OCI-LY7 (cell line): ENCODE results near the gene SRBD1. TPM values are rescaled to one million over a fixed set of nuclear protein-coding genes. Genes with fewer than 3 reads are reported as not detected.

Experiments
- BruUV-seq: library from RNA; stranded (reverse); fragments of 400-500 nt; replicated peaks from 2 replicates; lab custom pipeline; 2021; lab: Mats Ljungman, UMichigan
- CTCF ChIA-PET: fragments of 300-600 bp; sonication (Branson Sonifier 250); formaldehyde crosslinking; loops from one replicate; lab custom pipeline; 2022; ENCODE audit warnings: antibody characterized with exemption; ENCODE audit not compliant: unreplicated experiment; lab: Charles Lee
- POLR2A ChIA-PET: fragments of 300-600 bp; sonication (Branson Sonifier 250); formaldehyde crosslinking; loops from one replicate; lab custom pipeline; 2022; ENCODE audit warnings: antibody characterized with exemption; lab: Charles Lee
- DNase-seq: peaks from one replicate; pipeline ENCODE4 v3.0.0-alpha.2; 2015; ENCODE audit warnings: low spot score
- H2AFZ ChIP-seq: fragments of 200-600 bp; sonication (generic), shearing (Covaris generic); 2 replicates; pipeline ENCODE4 v1.6.1; 2014; ENCODE audit warnings: mild to moderate bottlenecking, antibody characterized with exemption, low read length, moderate library complexity
- H3K27ac ChIP-seq: fragments of 200-600 bp; sonication (generic); 2 replicates; pipeline ENCODE4 v1.5.1; 2014; ENCODE audit warnings: mixed run types, low read depth, mild to moderate bottlenecking, moderate library complexity, low read length, inconsistent platforms; ENCODE audit not compliant: poor library complexity, severe bottlenecking
- H3K36me3 ChIP-seq: fragments of 200-600 bp; sonication (generic); 2 replicates; pipeline ENCODE4 v1.6.1; 2014; ENCODE audit warnings: mild to moderate bottlenecking, antibody characterized with exemption, low read length, moderate library complexity, mixed read lengths; ENCODE audit not compliant: insufficient read depth
- H3K4me1 ChIP-seq: fragments of 200-600 bp; sonication (generic); 2 replicates; pipeline ENCODE4 v1.5.1; 2014; ENCODE audit warnings: mild to moderate bottlenecking, low read length; ENCODE audit not compliant: insufficient read depth, poor library complexity, severe bottlenecking
- H3K4me2 ChIP-seq: fragments of 200-600 bp; sonication (generic); 2 replicates; pipeline ENCODE4 v1.6.1; 2014; ENCODE audit warnings: mild to moderate bottlenecking, low read length
- H3K4me3 ChIP-seq: fragments of 200-600 bp; sonication (generic); 2 replicates; pipeline ENCODE4 v1.5.1; 2014; ENCODE audit warnings: mild to moderate bottlenecking, low read depth, low read length; ENCODE audit not compliant: poor library complexity, severe bottlenecking
- H3K79me2 ChIP-seq: fragments of 200-600 bp; sonication (generic); 2 replicates; pipeline ENCODE4 v1.6.1; 2016; ENCODE audit warnings: low read depth, mild to moderate bottlenecking, low read length, moderate library complexity, mixed read lengths; ENCODE audit not compliant: insufficient read depth
- H3K9me2 ChIP-seq: fragments of 200-600 bp; sonication (generic); 2 replicates; pipeline ENCODE4 v1.6.1; 2016; ENCODE audit warnings: mild to moderate bottlenecking, low read length, mixed read lengths; ENCODE audit not compliant: insufficient read depth
- H3K9me3 ChIP-seq: fragments of 200-600 bp; sonication (generic); 2 replicates; pipeline ENCODE4 v1.6.1; 2014; ENCODE audit warnings: mild to moderate bottlenecking, mixed run types, low read length, mixed read lengths
- H4K20me1 ChIP-seq: fragments of 200-600 bp; sonication (generic); 2 replicates; pipeline ENCODE4 v1.6.1; 2014; ENCODE audit warnings: mild to moderate bottlenecking, antibody characterized with exemption, low read length, moderate library complexity, mixed read lengths; ENCODE audit not compliant: insufficient read depth
- EZH2phosphoT487 ChIP-seq: fragments of 200-600 bp; sonication (generic); IDR thresholded peaks from 2 replicates; pipeline ENCODE4 v1.6.1; 2018; ENCODE audit warnings: low read depth, borderline replicate concordance, mild to moderate bottlenecking, mixed run types, antibody characterized with exemption, low read length, moderate library complexity, mixed read lengths
- intact Hi-C: fragments of 100-400 bp; cut with micrococcal nuclease; formaldehyde crosslinking; loops from one replicate; pipeline ENCODE4 v1.10.0; 2022; ENCODE audit not compliant: unreplicated experiment
- total RNA-seq, 2 experiments: library from RNA; depleted of rRNA in 1 of 2; stranded (reverse); fragments of >200 nt in 1 of 2; shearing (Covaris generic) in 1 of 2; gene quantifications; 2 replicates each; pipeline ENCODE4 v1.2.3, GENCODE V29; 2014 to 2022
- TF ChIP-seq, protein P1 (sequence below): fragments of 200-600 bp; sonication (generic); conservative IDR thresholded peaks from 2 replicates; pipeline ENCODE4 v1.5.1; 2014; ENCODE audit warnings: mild to moderate bottlenecking, antibody characterized with exemption, low read length, moderate library complexity, mixed read lengths

Gene SRBD1
- total RNA-seq, 2 experiments from 2014 or later: 13.9 to 16.0 TPM

DNA sequence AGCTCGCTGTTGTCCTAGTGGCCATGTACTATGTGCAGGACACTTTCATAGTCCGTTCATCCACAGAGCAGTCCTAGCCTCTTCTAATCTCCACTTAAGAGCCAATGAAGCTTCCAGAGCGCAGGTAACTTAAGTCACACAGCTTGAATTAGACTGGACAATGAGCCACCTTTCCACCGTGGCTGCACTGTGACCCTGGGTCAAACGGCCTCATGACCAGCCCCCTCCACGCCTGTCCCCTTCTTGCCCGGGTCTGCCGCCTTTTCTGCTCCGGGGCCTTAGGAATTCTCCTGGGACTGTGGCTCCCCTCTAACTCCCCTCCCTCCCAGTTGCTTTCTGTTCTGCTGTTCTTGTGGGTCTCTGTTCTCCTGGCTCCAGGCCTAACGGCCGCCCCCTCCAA is 32.0 kb upstream of the SRBD1 start:
- H3K9me2 ChIP-seq: no peaks in the 10 kb centered on the region
- H3K9me3 ChIP-seq: no peaks in the 10 kb centered on the region
- no peak for TF ChIP-seq EZH2phosphoT487
- TF ChIP-seq, protein P1, sequence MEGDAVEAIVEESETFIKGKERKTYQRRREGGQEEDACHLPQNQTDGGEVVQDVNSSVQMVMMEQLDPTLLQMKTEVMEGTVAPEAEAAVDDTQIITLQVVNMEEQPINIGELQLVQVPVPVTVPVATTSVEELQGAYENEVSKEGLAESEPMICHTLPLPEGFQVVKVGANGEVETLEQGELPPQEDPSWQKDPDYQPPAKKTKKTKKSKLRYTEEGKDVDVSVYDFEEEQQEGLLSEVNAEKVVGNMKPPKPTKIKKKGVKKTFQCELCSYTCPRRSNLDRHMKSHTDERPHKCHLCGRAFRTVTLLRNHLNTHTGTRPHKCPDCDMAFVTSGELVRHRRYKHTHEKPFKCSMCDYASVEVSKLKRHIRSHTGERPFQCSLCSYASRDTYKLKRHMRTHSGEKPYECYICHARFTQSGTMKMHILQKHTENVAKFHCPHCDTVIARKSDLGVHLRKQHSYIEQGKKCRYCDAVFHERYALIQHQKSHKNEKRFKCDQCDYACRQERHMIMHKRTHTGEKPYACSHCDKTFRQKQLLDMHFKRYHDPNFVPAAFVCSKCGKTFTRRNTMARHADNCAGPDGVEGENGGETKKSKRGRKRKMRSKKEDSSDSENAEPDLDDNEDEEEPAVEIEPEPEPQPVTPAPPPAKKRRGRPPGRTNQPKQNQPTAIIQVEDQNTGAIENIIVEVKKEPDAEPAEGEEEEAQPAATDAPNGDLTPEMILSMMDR: no peak
- peak overlapping the region; percentile 76 for H3K4me2 ChIP-seq
- H3K4me3 ChIP-seq: peak overlapping the region; percentile 62
- ChIA-PET POLR2A (interaction anchor here (0.6 to 0.7 kb wide), 2 partner anchors 54 to 59 kb away, joined by 3 read pairs; no protein-coding TSS in a partner anchor), CTCF (no interaction called here)
- intact Hi-C loops: loop anchor here (1.0 to 10.0 kb wide), 7 partner anchors 135 to 818 kb away; no protein-coding TSS in a partner anchor
- DNase-seq: no peak
- H2AFZ ChIP-seq: peak overlapping the region; percentile 58
- peaks cover 3% of the 10 kb centered on the region for H3K4me1 ChIP-seq
- H3K27ac ChIP-seq: no peak overlapping the region
- H3K79me2 ChIP-seq: no peaks in the 10 kb centered on the region
- H3K36me3 ChIP-seq: no peaks in the 10 kb centered on the region
- no TSS peak for BruUV-seq
- no peaks in the 10 kb centered on the region for H4K20me1 ChIP-seq

DNA sequence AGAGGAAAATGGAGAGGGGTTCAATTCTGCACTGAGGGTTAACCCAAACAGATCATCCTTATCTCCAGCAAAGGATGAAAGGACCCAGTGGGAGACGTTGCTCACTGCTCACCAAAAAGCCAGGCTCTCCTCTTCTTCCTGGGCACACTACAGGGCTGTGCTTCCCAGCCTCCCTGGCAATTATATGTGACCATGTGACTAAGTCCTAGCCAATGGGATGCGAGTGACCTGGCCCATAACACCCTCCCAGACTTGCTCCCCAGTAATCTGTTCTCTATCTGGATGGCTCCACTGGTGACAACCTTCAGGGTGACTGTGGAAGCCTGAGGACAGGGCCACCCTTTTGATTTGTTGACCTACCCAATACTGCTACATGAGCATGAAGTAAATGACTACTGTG is 29.5 kb upstream of the SRBD1 start:
- no peak overlapping the region for H2AFZ ChIP-seq
- intact Hi-C loops: loop anchor here (5.0 to 10.0 kb wide), 2 partner anchors 658 to 724 kb away; no protein-coding TSS in a partner anchor
- TF ChIP-seq, protein P1: no peak
- no peak for TF ChIP-seq EZH2phosphoT487
- CTCF ChIA-PET: no interaction called here
- no peak for DNase-seq
- no peaks in the 10 kb centered on the region for H3K79me2 ChIP-seq
- H3K9me2 ChIP-seq: no peaks in the 10 kb centered on the region
- no peak overlapping the region for H3K4me2 ChIP-seq
- BruUV-seq: no TSS peak
- POLR2A ChIA-PET: interaction anchor here (0.5 kb wide), 1 partner anchor 162 kb away, joined by 3 read pairs; no protein-coding TSS in a partner anchor
- peaks cover 3% of the 10 kb centered on the region for H3K4me1 ChIP-seq
- no peaks in the 10 kb centered on the region for H4K20me1 ChIP-seq
- no peak overlapping the region for H3K4me3 ChIP-seq
- no peaks in the 10 kb centered on the region for H3K36me3 ChIP-seq
- H3K9me3 ChIP-seq: no peaks in the 10 kb centered on the region
- no peak overlapping the region for H3K27ac ChIP-seq

DNA sequence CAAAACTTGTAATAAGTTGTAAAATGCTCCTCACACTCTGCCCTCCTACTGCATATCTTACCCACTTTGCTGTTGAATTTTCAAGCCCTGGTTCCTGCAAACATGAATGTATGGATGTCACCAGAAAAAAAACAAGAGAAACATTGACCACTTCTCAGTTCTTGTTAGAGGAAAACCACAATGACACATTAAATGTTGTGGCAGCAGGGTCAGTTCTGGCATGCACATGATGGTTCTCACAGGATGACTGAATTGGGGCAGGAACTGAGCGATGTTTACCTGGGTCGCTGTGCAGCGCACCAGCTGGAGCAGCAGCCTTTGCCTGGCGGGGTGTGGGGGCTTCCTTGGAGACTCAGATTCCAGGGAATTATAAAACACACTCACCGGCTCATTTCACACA is 26.4 kb upstream of the SRBD1 start:
- BruUV-seq: no TSS peak
- H3K27ac ChIP-seq: no peak overlapping the region
- no peaks in the 10 kb centered on the region for H3K9me3 ChIP-seq
- no peak overlapping the region for H3K4me2 ChIP-seq
- H3K79me2 ChIP-seq: no peaks in the 10 kb centered on the region
- H3K36me3 ChIP-seq: no peaks in the 10 kb centered on the region
- H3K4me1 ChIP-seq: no peaks in the 10 kb centered on the region
- ChIA-PET CTCF (no interaction called here), POLR2A (no interaction called here)
- DNase-seq: no peak
- H2AFZ ChIP-seq: no peak overlapping the region
- H3K4me3 ChIP-seq: no peak overlapping the region
- H3K9me2 ChIP-seq: no peaks in the 10 kb centered on the region
- H4K20me1 ChIP-seq: no peaks in the 10 kb centered on the region
- TF ChIP-seq, protein P1: no peak
- TF ChIP-seq EZH2phosphoT487: no peak
- intact Hi-C loops: loop anchor here (5.0 kb wide), 1 partner anchor 430 kb away; no protein-coding TSS in a partner anchor
